ENCODE measurements around the gene POU6F2. TPM values are rescaled to one million over a fixed set of nuclear protein-coding genes. Genes with fewer than 3 reads are reported as not detected.
A peak's percentile ranks its signal among the peaks of the same experiment; 100 is the strongest.

POU6F2 gene
- total and polyA plus RNA-seq, 2 donors from 2014 or later: 0.47 TPM; not detected in 1

- Histone ChIP-seq H3K4me1 (ENCODE audit: control insufficient read depth in 2 of 3, insufficient read depth in 2 of 3, low read depth in 1 of 3, low read length in 3 of 3) (no peaks in the 10 kb centered on the region), H3K4me3 (ENCODE audit: low read length in 3 of 3) (no peak overlapping the region), H3K9me3 (ENCODE audit: control insufficient read depth in 2 of 3, insufficient read depth in 1 of 3, low read length in 3 of 3) (no peaks in the 10 kb centered on the region), H3K27me3 (ENCODE audit: control insufficient read depth, insufficient read depth, low read length) (no peaks in the 10 kb centered on the region), H3K9ac (ENCODE audit: low read length in 3 of 3) (no peak overlapping the region), H3K27ac (ENCODE audit: low read depth in 2 of 2, low read length in 2 of 2) (no peak overlapping the region), H3K36me3 (ENCODE audit: control insufficient read depth in 2 of 3, insufficient read depth in 3 of 3, low read length in 3 of 3) (no peaks in the 10 kb centered on the region)
- TF ChIP-seq CTCF (IDR thresholded peaks at IDR 0.05; ENCODE audit: borderline replicate concordance, extremely low read depth, insufficient read depth): no peak
- intact Hi-C loops (cut with DNase I): no loop called here
- FAIRE-seq (no peak), DNase-seq (no peak)
These were observed 149.3 kb downstream of the POU6F2 start for GRCh38 chr7:39127058-39127457.

- intact Hi-C loops (cut with DNase I): no loop called here
- no peaks in the 10 kb centered on the region for H3K27me3 ChIP-seq (ENCODE audit: control insufficient read depth, insufficient read depth, low read length)
- DNase-seq (no peak), FAIRE-seq (no peak)
- no peak overlapping the region for H3K4me3 ChIP-seq (ENCODE audit: low read length in 3 of 3)
- no peaks in the 10 kb centered on the region for H3K9me3 ChIP-seq (ENCODE audit: control insufficient read depth in 2 of 3, insufficient read depth in 1 of 3, low read length in 3 of 3)
- H3K4me1 ChIP-seq (ENCODE audit: control insufficient read depth in 2 of 3, insufficient read depth in 2 of 3, low read depth in 1 of 3, low read length in 3 of 3): no peaks in the 10 kb centered on the region
- no peak for TF ChIP-seq CTCF (IDR thresholded peaks at IDR 0.05; ENCODE audit: borderline replicate concordance, extremely low read depth, insufficient read depth)
- H3K9ac ChIP-seq (ENCODE audit: low read length in 3 of 3): no peak overlapping the region
- H3K36me3 ChIP-seq (ENCODE audit: control insufficient read depth in 2 of 3, insufficient read depth in 3 of 3, low read length in 3 of 3): no peaks in the 10 kb centered on the region
- H3K27ac ChIP-seq (ENCODE audit: low read depth in 2 of 2, low read length in 2 of 2): no peak overlapping the region
These were observed 150.7 kb downstream of the POU6F2 start for GRCh38 chr7:39128287-39128843.

GRCh38 chr7:39130274-39130673 lies 152.6 kb downstream of the POU6F2 start:
- DNase-seq: peak in 2 of 5 donors; percentile 9 to 31
- Histone ChIP-seq H3K36me3 (ENCODE audit: control insufficient read depth in 2 of 3, insufficient read depth in 3 of 3, low read length in 3 of 3) (no peaks in the 10 kb centered on the region), H3K9me3 (ENCODE audit: control insufficient read depth in 2 of 3, insufficient read depth in 1 of 3, low read length in 3 of 3) (no peaks in the 10 kb centered on the region), H3K9ac (ENCODE audit: low read length in 3 of 3) (no peak overlapping the region), H3K27ac (ENCODE audit: low read depth in 2 of 2, low read length in 2 of 2) (no peak overlapping the region), H3K4me1 (ENCODE audit: control insufficient read depth in 2 of 3, insufficient read depth in 2 of 3, low read depth in 1 of 3, low read length in 3 of 3) (no peaks in the 10 kb centered on the region), H3K4me3 (ENCODE audit: low read length in 3 of 3) (peak overlapping the region in 1 of 3 donors; percentile 68), H3K27me3 (ENCODE audit: control insufficient read depth, insufficient read depth, low read length) (no peaks in the 10 kb centered on the region)
- TF ChIP-seq CTCF (IDR thresholded peaks at IDR 0.05; ENCODE audit: borderline replicate concordance, extremely low read depth, insufficient read depth): no peak
- no peak for FAIRE-seq
- intact Hi-C loops (cut with DNase I): no loop called here

All from kidney (tissue), 14 donors.